Measurements from ENCODE around the gene PHACTR1.
"Not testable (repeated sequence)": the region's sequence is repeated elsewhere in the genome, so short reads cannot be mapped to it uniquely, and the experiment has no call there.

The PHACTR1 gene

GRCh38 chr6:13314806-13315205 lies 598.2 kb downstream of the PHACTR1 start:
- DNase-seq (ENCODE audit: low read depth) = no peak

DNA sequence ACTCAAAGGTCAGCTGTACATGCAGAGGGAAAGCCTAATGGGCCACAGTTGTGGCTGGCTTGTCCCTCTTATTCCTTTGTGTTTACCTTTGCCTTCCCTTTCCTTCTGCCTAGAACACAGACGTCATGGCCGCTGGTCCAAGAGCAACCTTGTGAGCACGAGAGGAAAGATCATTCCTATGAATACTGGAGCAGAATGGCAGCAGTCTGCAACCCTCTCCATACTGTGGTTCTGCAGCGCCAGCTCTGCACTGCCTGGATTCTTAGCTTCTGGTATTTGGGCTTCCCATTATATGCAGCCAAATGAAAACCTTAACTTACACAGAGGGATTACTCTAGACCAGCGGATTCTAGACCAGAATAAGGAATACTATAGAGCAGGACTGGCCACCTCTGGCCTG lies 599.3 kb downstream of the PHACTR1 start:
- DNase-seq (ENCODE audit: low read depth) = no peak

DNA sequence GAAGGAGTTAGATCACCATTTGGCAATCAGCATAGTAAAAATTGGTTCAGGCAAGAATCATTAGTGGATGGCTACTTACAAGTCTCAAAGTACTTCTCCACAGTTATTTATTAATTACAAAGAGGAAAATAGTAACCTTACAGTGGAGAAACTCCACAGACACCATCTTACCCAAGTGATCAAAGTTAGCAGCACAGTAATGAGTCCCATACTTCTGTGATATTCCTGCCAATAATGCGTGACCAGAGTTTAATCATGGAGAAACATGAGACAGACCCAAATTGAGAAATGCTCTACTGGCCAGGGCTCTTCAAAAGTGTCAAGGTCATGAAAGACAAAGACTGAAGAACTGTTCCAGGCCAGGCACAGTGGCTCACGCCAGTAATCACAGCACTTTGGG lies 602.3 kb downstream of the PHACTR1 start:
- DNase-seq (ENCODE audit: low read depth) = no peak

- DNase-seq (ENCODE audit: low read depth) = no peak
Observed at GRCh38 chr6:13319891-13320564, 603.5 kb downstream of the PHACTR1 start.

GRCh38 chr6:13326031-13326586 lies 609.5 kb downstream of the PHACTR1 start:
- DNase-seq (ENCODE audit: low read depth) = not testable (repeated sequence)

DNA sequence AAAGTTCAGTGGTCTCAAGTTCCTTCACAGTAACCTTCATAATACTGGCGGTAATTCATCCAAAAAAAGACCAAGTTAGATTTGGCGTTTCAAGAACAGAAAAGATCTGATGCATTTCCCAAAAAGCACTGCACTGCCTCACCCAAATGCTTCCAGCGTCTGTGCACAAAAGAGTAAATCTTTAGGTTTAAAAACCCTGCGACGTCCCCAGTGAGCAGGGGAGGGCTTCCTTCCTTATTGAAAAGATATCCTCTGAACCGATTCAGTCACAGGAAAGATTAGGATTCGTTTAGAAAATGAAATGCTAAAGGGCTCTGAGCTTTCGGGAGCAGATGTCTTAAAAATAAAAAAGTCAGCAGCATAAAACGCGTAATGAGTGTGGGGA lies 611.1 kb downstream of the PHACTR1 start:
- no peak for DNase-seq (ENCODE audit: low read depth)

GRCh38 chr6:13328076-13328874 lies 611.7 kb downstream of the PHACTR1 start, which contains the start of gene TBC1D7:
TBC1D7 (minus strand) TSS chr6:13328537; CDS start chr6:13326898, 1,639 bp downstream.
- peak; percentile 65 for DNase-seq (ENCODE audit: low read depth)

- DNase-seq (ENCODE audit: low read depth) = no peak
Observed at GRCh38 chr6:13328875-13329183, 612.3 kb downstream of the PHACTR1 start.

DNA sequence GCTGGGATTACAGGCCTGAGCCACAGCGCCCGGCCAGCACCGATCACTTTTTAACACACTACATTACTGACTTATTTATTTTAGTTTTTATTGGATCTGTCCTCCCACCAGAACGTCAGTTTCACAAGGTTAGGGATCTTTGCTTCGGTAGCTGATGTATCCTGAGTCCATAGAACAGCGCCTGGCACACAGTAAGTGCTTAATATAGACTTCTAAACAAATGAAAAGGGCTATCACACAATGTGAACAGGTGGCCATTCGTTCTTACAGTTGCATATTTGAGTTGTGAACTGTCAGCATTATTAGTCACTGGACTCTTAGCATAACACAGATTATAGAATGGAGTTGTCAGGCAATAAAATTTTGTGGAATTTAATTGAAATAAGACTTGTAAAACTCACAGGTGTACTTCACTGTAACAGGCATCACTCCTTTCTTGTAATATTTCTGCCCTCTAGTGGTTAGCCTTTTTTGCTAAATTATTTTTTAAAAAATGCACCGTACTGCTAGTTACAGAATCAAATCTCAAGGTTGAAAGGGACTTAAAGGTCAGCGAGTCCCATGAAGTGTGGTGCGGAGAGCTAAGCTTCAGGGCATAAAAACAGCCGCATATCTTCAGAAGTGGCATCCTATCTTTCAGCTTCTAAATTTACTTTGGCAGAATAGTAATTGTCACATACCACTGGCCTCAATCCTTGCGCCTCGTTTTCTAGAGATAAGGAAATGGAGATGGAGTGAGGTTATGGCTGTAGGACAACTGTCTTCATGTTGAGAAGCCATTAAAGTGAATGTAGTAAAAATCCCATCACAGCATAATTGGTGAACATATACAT lies 615.2 kb downstream of the PHACTR1 start:
- no peak for DNase-seq (ENCODE audit: low read depth)

DNA sequence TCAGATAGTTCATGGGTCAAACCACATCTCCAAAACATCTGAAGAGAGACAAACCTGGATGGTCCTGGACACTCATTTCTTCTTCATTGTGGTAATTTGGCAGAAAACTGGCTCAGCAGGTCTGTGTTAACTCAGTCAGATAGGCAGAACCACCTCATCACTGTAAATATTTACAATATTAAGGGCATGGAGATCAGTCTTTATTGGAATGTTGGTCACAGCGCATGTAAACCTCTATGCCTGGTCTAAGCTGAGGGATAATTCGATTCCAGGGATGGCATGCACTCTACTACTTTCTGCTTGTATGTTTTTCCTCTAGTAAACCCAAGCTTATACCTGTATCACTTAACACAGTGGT lies 615.8 kb downstream of the PHACTR1 start:
- no peak for DNase-seq (ENCODE audit: low read depth)

DNA sequence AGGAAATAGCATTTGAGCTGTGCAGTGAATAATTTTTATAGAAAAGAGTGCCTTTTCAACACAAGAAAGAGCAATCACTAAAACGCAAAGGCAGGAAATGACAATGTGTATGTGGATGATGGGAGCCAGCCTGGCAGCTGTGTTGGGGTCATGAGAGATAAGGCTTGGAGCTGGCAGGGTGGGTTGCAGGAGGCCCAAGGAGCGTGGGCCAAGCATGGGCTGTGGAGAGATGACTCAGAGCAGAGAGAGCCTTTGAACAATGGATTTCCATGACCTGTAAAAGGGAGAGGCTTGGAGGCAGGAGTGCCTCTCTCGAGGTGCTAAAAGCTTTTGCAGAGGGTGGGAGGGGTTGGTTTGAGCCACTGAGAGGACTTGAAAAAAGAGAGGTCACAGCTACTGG lies 618.4 kb downstream of the PHACTR1 start:
- DNase-seq (ENCODE audit: low read depth) = no peak

DNA sequence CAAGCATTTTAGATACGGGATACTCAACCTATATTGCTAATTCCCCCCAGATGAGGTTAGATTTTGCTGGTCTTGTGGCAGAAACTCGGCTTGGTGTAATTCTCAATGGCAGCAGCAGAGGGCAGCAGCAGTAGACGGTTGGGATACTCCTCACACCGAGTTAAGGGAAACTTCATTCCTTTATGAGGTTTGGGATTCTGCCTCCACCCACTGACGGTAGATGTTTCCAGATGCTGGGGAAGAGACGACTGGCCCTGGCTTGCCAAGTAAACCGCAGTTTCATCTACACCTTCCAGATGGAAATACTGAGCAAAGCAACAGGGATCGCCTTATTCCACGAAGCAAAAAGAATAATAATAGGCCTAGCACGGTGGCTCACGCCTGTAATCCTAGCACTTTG lies 620.0 kb downstream of the PHACTR1 start:
- peak; percentile 73 for DNase-seq (ENCODE audit: low read depth)

DNA sequence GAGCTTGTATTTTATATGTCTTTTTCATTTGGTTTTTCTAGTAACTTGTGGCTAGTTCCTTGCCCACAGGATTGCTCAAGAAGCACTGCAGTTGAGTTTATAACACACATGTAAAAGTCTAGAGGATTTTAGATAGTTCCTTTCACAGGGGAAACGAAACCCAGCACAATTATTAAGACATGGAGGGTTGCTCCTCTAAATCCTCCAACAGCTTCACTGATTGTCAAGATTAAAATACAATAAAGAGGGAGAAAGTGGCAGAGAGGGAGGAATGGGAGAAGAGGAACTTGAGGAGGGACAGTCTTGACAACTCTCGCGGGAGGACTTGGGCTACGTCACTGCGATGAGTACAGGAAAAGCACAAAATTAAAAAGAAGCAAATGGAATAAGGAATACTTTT lies 621.5 kb downstream of the PHACTR1 start:
- no peak for DNase-seq (ENCODE audit: low read depth)
